ENCODE data around the gene PBX2.
A peak's percentile ranks its signal among the peaks of the same experiment; 100 is the strongest.

Gene PBX2

GRCh38 chr6:32175711-32176475 is 14.1 kb downstream of the PBX2 start, which contains the start of gene AGPAT1:
TSS of gene AGPAT1 (minus strand) at chr6:32176084. CDS start at chr6:32171496, 4,588 bp downstream.
- peak; percentile 97 to 98 for DNase-seq
- TF ChIP-seq POLR2A (IDR thresholded peaks at IDR 0.05; ENCODE audit: low read length) (peak; percentile 79), GATA1 (IDR thresholded peaks at IDR 0.05; ENCODE audit: low read depth, low read length) (no peak)

- no peak for DNase-seq
- TF ChIP-seq GATA1 (IDR thresholded peaks at IDR 0.05; ENCODE audit: low read depth, low read length) = no peak
- no peak for TF ChIP-seq POLR2A (IDR thresholded peaks at IDR 0.05; ENCODE audit: low read length)
These were observed 14.7 kb downstream of the PBX2 start for GRCh38 chr6:32175322-32175710.

- TF ChIP-seq GATA1 (IDR thresholded peaks at IDR 0.05; ENCODE audit: low read depth, low read length) (no peak), POLR2A (IDR thresholded peaks at IDR 0.05; ENCODE audit: low read length) (no peak)
- DNase-seq = no peak
These were observed 15.6 kb downstream of the PBX2 start for GRCh38 chr6:32174416-32174815.

- no peak for DNase-seq
- no peak for TF ChIP-seq POLR2A (IDR thresholded peaks at IDR 0.05; ENCODE audit: low read length)
- no peak for TF ChIP-seq GATA1 (IDR thresholded peaks at IDR 0.05; ENCODE audit: low read depth, low read length)
These were observed 16.8 kb downstream of the PBX2 start for GRCh38 chr6:32173051-32173727.

GRCh38 chr6:32171234-32171633 is 18.8 kb downstream of the PBX2 start:
- TF ChIP-seq POLR2A (IDR thresholded peaks at IDR 0.05; ENCODE audit: low read length) (no peak), GATA1 (IDR thresholded peaks at IDR 0.05; ENCODE audit: low read depth, low read length) (no peak)
- no peak for DNase-seq

GRCh38 chr6:32170294-32170693 is 19.7 kb downstream of the PBX2 start:
- no peak for TF ChIP-seq GATA1 (IDR thresholded peaks at IDR 0.05; ENCODE audit: low read depth, low read length)
- no peak for TF ChIP-seq POLR2A (IDR thresholded peaks at IDR 0.05; ENCODE audit: low read length)
- DNase-seq = no peak

- no peak for DNase-seq
- TF ChIP-seq GATA1 (IDR thresholded peaks at IDR 0.05; ENCODE audit: low read depth, low read length) (no peak), POLR2A (IDR thresholded peaks at IDR 0.05; ENCODE audit: low read length) (peak; percentile 42)
These were observed 21.0 kb downstream of the PBX2 start for GRCh38 chr6:32168807-32169591.

- TF ChIP-seq POLR2A (IDR thresholded peaks at IDR 0.05; ENCODE audit: low read length) = no peak
- TF ChIP-seq GATA1 (IDR thresholded peaks at IDR 0.05; ENCODE audit: low read depth, low read length) = no peak
- DNase-seq = no peak
These were observed 21.7 kb downstream of the PBX2 start for GRCh38 chr6:32168350-32168749.

GRCh38 chr6:32167761-32168262 is 22.2 kb downstream of the PBX2 start:
- TF ChIP-seq GATA1 (IDR thresholded peaks at IDR 0.05; ENCODE audit: low read depth, low read length) (peak; percentile 30), POLR2A (IDR thresholded peaks at IDR 0.05; ENCODE audit: low read length) (peak; percentile 50)
- peak; percentile 71 to 93 for DNase-seq

- TF ChIP-seq POLR2A (IDR thresholded peaks at IDR 0.05; ENCODE audit: low read length) = no peak
- no peak for TF ChIP-seq GATA1 (IDR thresholded peaks at IDR 0.05; ENCODE audit: low read depth, low read length)
- DNase-seq = no peak
These were observed 22.7 kb downstream of the PBX2 start for GRCh38 chr6:32167154-32167760.

- DNase-seq = no peak
- TF ChIP-seq GATA1 (IDR thresholded peaks at IDR 0.05; ENCODE audit: low read depth, low read length) = no peak
- TF ChIP-seq POLR2A (IDR thresholded peaks at IDR 0.05; ENCODE audit: low read length) = no peak
These were observed 23.5 kb downstream of the PBX2 start for GRCh38 chr6:32166411-32167061.

GRCh38 chr6:32164295-32164694 is 25.7 kb downstream of the PBX2 start, which contains the start of gene EGFL8:
TSS of gene EGFL8 (plus strand) at chr6:32164595. CDS start at chr6:32166166, 1,571 bp downstream.
- no peak for DNase-seq
- TF ChIP-seq POLR2A (IDR thresholded peaks at IDR 0.05; ENCODE audit: low read length) (no peak), GATA1 (IDR thresholded peaks at IDR 0.05; ENCODE audit: low read depth, low read length) (no peak)

Measured in erythroblast (primary cell).